Hepatocyte (in vitro differentiated cells): ENCODE results near the gene DISC1. TPM values are rescaled to one million over a fixed set of nuclear protein-coding genes. Genes with fewer than 3 reads are reported as not detected.

ENCODE experiments used
- DNase-seq: peaks from one replicate; pipeline ENCODE4 v3.0.0-alpha.2; 2016; ENCODE audit warnings: low spot score
- H2AFZ ChIP-seq: fragments of 200-600 bp; sonication (generic); 2 replicates; pipeline ENCODE4 v1.6.0; 2016; ENCODE audit warnings: antibody characterized with exemption, mild to moderate bottlenecking
- H3K27ac ChIP-seq: fragments of 200-600 bp; sonication (generic); 2 replicates; pipeline ENCODE4 v1.5.1; 2016; ENCODE audit warnings: mild to moderate bottlenecking
- H3K27me3 ChIP-seq: fragments of 200-600 bp; sonication (generic); 2 replicates; pipeline ENCODE4 v1.6.1; 2016
- H3K36me3 ChIP-seq: fragments of 200-600 bp; sonication (generic); replicated peaks from 2 replicates; pipeline ENCODE4 v1.5.1; 2016; ENCODE audit warnings: low read depth; ENCODE audit not compliant: insufficient read depth
- H3K4me1 ChIP-seq: fragments of 200-600 bp; sonication (generic); 2 replicates; pipeline ENCODE4 v1.5.1; 2016; ENCODE audit warnings: mild to moderate bottlenecking, moderate library complexity; ENCODE audit not compliant: insufficient read depth
- H3K4me2 ChIP-seq: fragments of 200-600 bp; sonication (generic); 2 replicates; pipeline ENCODE4 v1.6.0; 2016
- H3K4me3 ChIP-seq: fragments of 200-600 bp; sonication (generic); 2 replicates; pipeline ENCODE4 v1.5.1; 2016; ENCODE audit warnings: mild to moderate bottlenecking
- H3K79me2 ChIP-seq: fragments of 200-600 bp; sonication (generic); 2 replicates; pipeline ENCODE4 v1.6.0; 2017; ENCODE audit warnings: mild to moderate bottlenecking
- H3K9me2 ChIP-seq: fragments of 200-600 bp; sonication (generic); replicated peaks from 2 replicates; pipeline ENCODE4 v1.6.0; 2017; ENCODE audit warnings: mild to moderate bottlenecking; ENCODE audit not compliant: insufficient read depth
- H3K9me3 ChIP-seq: fragments of 200-600 bp; sonication (generic); 2 replicates; pipeline ENCODE4 v1.5.1; 2016; ENCODE audit warnings: low read depth, mild to moderate bottlenecking
- H4K20me1 ChIP-seq: fragments of 200-600 bp; sonication (generic); 2 replicates; pipeline ENCODE4 v1.6.0; 2016; ENCODE audit warnings: mild to moderate bottlenecking; ENCODE audit not compliant: insufficient read depth, poor library complexity, severe bottlenecking
- EZH2 ChIP-seq: fragments of 200-600 bp; sonication (generic); IDR thresholded peaks from 2 replicates; pipeline ENCODE4 v1.6.1; 2016; ENCODE audit warnings: antibody characterized with exemption, mild to moderate bottlenecking, borderline replicate concordance
- EZH2phosphoT487 ChIP-seq: fragments of 200-600 bp; sonication (generic); IDR thresholded peaks from one replicate; pipeline ENCODE4 v1.6.1; 2018; ENCODE audit warnings: antibody characterized with exemption, mild to moderate bottlenecking, low read depth, moderate library complexity; ENCODE audit not compliant: unreplicated experiment, severe bottlenecking
- WGBS: methylation state at CpG from one replicate; pipeline ENCODE4 v1.1.6; 2016; ENCODE audit warnings: low lambda C conversion rate; ENCODE audit errors: missing lambda C conversion rate; 5-methylcytosine and 5-hydroxymethylcytosine counted together
- polyA plus RNA-seq: library from polyadenylated mRNA; unstranded; fragments of >200 nt; fragmentation: Nextera tagmentation; extraction: Ambion mirVana; gene quantifications from 2 replicates; pipeline ENCODE4 v1.2.1, GENCODE V29; 2016
- total RNA-seq: library from RNA; depleted of rRNA; stranded (reverse); fragments of >200 nt; gene quantifications from 2 replicates; pipeline ENCODE4 v1.2.3, GENCODE V29; 2014
- TF ChIP-seq, protein P1 (sequence below): fragments of 200-600 bp; sonication (generic); IDR thresholded peaks from 2 replicates; pipeline ENCODE4 v1.5.1; 2016; ENCODE audit warnings: antibody characterized with exemption, mild to moderate bottlenecking; ENCODE audit not compliant: poor library complexity

Gene DISC1
- total and polyA plus RNA-seq, 2 experiments from 2014 or later: 3.0 to 4.7 TPM

- Histone ChIP-seq H3K4me1 (no peaks in the 10 kb centered on the region), H4K20me1 (no peaks in the 10 kb centered on the region), H3K79me2 (no peaks in the 10 kb centered on the region), H3K9me3 (no peaks in the 10 kb centered on the region), H3K27ac (no peak overlapping the region), H3K4me2 (no peak overlapping the region), H3K9me2 (no peaks in the 10 kb centered on the region), H2AFZ (no peak overlapping the region), H3K4me3 (no peak overlapping the region), H3K27me3 (no peaks in the 10 kb centered on the region), H3K36me3 (no peaks in the 10 kb centered on the region)
- no peak for DNase-seq
- TF ChIP-seq, protein P1, sequence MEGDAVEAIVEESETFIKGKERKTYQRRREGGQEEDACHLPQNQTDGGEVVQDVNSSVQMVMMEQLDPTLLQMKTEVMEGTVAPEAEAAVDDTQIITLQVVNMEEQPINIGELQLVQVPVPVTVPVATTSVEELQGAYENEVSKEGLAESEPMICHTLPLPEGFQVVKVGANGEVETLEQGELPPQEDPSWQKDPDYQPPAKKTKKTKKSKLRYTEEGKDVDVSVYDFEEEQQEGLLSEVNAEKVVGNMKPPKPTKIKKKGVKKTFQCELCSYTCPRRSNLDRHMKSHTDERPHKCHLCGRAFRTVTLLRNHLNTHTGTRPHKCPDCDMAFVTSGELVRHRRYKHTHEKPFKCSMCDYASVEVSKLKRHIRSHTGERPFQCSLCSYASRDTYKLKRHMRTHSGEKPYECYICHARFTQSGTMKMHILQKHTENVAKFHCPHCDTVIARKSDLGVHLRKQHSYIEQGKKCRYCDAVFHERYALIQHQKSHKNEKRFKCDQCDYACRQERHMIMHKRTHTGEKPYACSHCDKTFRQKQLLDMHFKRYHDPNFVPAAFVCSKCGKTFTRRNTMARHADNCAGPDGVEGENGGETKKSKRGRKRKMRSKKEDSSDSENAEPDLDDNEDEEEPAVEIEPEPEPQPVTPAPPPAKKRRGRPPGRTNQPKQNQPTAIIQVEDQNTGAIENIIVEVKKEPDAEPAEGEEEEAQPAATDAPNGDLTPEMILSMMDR: no peak
- TF ChIP-seq EZH2phosphoT487 (no peak), EZH2 (no peak)
- WGBS: 95% methylated on average over 7 of the region's 7 CpGs
Measured at GRCh38 chr1:231913493-231913892, 286.9 kb downstream of the DISC1 start.

- no peaks in the 10 kb centered on the region for H3K4me1 ChIP-seq
- no peak overlapping the region for H3K27ac ChIP-seq
- no peaks in the 10 kb centered on the region for H3K79me2 ChIP-seq
- no peak overlapping the region for H3K4me3 ChIP-seq
- H3K9me3 ChIP-seq: no peaks in the 10 kb centered on the region
- no peak overlapping the region for H3K4me2 ChIP-seq
- H3K9me2 ChIP-seq: no peaks in the 10 kb centered on the region
- H3K36me3 ChIP-seq: no peaks in the 10 kb centered on the region
- no peak for DNase-seq
- no peaks in the 10 kb centered on the region for H3K27me3 ChIP-seq
- H4K20me1 ChIP-seq: no peaks in the 10 kb centered on the region
- H2AFZ ChIP-seq: no peak overlapping the region
- TF ChIP-seq EZH2phosphoT487 (no peak), EZH2 (no peak)
- TF ChIP-seq, protein P1: no peak
- WGBS: 70% methylated on average over 6 of the region's 6 CpGs
Measured at GRCh38 chr1:231918239-231919015, 291.8 kb downstream of the DISC1 start.

DNA sequence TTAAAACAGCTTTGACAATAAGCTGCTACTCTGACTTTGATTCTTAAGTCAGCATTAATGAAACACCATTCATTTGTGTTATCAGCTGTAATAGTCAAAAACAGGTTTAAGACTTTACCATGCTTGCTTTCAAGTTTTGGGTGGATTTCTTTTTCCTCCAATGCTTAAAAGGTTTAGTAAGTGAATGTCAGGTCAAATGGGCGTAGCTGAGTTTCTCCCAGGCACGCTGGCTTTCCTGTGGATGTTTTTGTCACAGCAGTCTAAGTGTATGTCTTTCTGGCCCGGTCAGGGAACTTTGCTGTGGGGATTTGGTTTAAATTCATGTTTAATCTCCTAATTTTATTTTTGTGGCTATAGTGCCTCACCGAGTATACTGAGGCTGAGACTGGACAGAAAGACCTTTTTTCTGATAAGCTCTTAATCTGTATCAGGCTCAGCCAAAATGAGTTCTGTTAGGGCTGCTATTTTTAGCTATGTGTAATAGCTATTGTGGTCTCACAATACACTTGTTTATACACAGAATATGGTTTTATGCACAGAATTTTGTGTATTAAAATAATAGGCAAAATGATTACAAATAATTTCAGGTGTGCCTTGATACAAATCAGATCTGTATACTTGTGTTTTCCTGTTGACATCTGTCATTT is 292.8 kb downstream of the DISC1 start:
- DNase-seq: no peak

More for the DNA sequence above, 292.8 kb downstream of the DISC1 start:
- TF ChIP-seq, protein P1: no peak
- TF ChIP-seq EZH2phosphoT487: no peak
- TF ChIP-seq EZH2: no peak
- Histone ChIP-seq H3K4me1 (no peaks in the 10 kb centered on the region), H3K27ac (no peak overlapping the region), H4K20me1 (no peaks in the 10 kb centered on the region), H3K4me3 (no peak overlapping the region), H3K4me2 (no peak overlapping the region), H2AFZ (no peak overlapping the region), H3K36me3 (no peaks in the 10 kb centered on the region), H3K79me2 (no peaks in the 10 kb centered on the region), H3K9me2 (no peaks in the 10 kb centered on the region), H3K9me3 (no peaks in the 10 kb centered on the region), H3K27me3 (no peaks in the 10 kb centered on the region)
- WGBS: 58% methylated on average over 4 of the region's 4 CpGs
